Lower lobe of right lung (tissue), 2 donors: Measurements from ENCODE around the gene B3GALT5. TPM values are rescaled to one million over a fixed set of nuclear protein-coding genes. Genes with fewer than 3 reads are reported as not detected.

Experiments used
- ATAC-seq, 2 donors: fragments of 200-7000 bp; cut with Tn5 transposase; one replicate each; pipeline ENCODE4 v1.9.1; 2020 to 2022; ENCODE audit warnings: mild to moderate bottlenecking in 2 of 2, moderate library complexity in 2 of 2
- DNase-seq: peaks from one replicate; pipeline ENCODE4 v3.0.0-alpha.2; 2020
- H3K27ac ChIP-seq: fragments of 200-600 bp; one replicate; pipeline ENCODE4 v1.8.0; 2022
- H3K27me3 ChIP-seq: fragments of 200-600 bp; one replicate; pipeline ENCODE4 v1.8.0; 2022; ENCODE audit warnings: low read depth
- H3K36me3 ChIP-seq: fragments of 200-600 bp; one replicate; pipeline ENCODE4 v1.8.0; 2022; ENCODE audit warnings: mild to moderate bottlenecking
- H3K4me1 ChIP-seq: fragments of 200-600 bp; one replicate; pipeline ENCODE4 v1.8.0; 2022
- H3K4me3 ChIP-seq: fragments of 200-600 bp; one replicate; pipeline ENCODE4 v1.8.0; 2022; ENCODE audit warnings: mild to moderate bottlenecking
- H3K9me3 ChIP-seq: fragments of 200-600 bp; one replicate; pipeline ENCODE4 v1.8.0; 2022
- CTCF ChIP-seq: fragments of 200-600 bp; IDR thresholded peaks from one replicate; pipeline ENCODE4 v1.8.0; 2022; ENCODE audit warnings: antibody characterized with exemption, mild to moderate bottlenecking
- intact Hi-C: fragments of 100-400 bp; cut with DNase I; formaldehyde crosslinking; loops from one replicate; pipeline ENCODE4 v1.11.0; 2022
- total RNA-seq: library from RNA; stranded (reverse); fragmentation: NEBNext Ultra II Directional; extraction: Animal tissue kit (Norgen Biotek cat#: 25700); gene quantifications from one replicate; pipeline ENCODE4 v1.2.1, GENCODE V29; 2021
- donor health status: DM: no; HTN: yes; CAD: no; lungs with severe emphysema.

Gene B3GALT5
- total RNA-seq, 1 donor from 2014 or later: 1.5 TPM

DNA sequence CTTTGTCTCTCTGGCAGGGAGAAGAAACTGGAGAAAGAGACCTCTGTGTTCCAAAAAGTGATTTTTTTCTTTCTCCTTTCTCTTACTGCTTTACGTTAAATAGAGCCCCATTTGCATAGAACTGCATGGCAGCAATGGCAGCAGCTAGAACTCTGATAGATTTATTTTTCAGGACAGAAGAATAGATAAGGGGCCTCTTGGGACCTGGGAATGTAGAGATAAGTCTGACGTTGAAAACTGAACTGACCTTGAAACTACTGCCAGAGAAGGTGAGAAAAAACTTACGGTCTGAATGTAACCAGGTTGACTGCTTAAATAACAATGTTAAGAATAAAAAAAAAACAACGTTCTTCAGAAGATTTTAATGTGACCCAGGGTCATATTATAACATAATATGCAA is 25.4 kb upstream of the B3GALT5 start:
- Histone ChIP-seq H3K27me3 (no peaks in the 10 kb centered on the region), H3K27ac (no peak overlapping the region), H3K36me3 (no peaks in the 10 kb centered on the region), H3K9me3 (no peaks in the 10 kb centered on the region), H3K4me3 (no peak overlapping the region), H3K4me1 (no peaks in the 10 kb centered on the region)
- DNase-seq (no peak), ATAC-seq (no peak)
- no peak for TF ChIP-seq CTCF
- intact Hi-C loops: no loop called here

GRCh38 chr21:39588884-39589283 is 23.9 kb upstream of the B3GALT5 start:
- no peak overlapping the region for H3K27ac ChIP-seq
- intact Hi-C loops: no loop called here
- ATAC-seq (no peak), DNase-seq (no peak)
- H3K27me3 ChIP-seq: no peaks in the 10 kb centered on the region
- H3K9me3 ChIP-seq: no peaks in the 10 kb centered on the region
- H3K36me3 ChIP-seq: no peaks in the 10 kb centered on the region
- no peak for TF ChIP-seq CTCF
- H3K4me1 ChIP-seq: no peaks in the 10 kb centered on the region
- H3K4me3 ChIP-seq: no peak overlapping the region

- TF ChIP-seq CTCF: no peak
- intact Hi-C loops: no loop called here
- no peak for ATAC-seq
Measured at GRCh38 chr21:39593522-39593921, 19.2 kb upstream of the B3GALT5 start.

DNA sequence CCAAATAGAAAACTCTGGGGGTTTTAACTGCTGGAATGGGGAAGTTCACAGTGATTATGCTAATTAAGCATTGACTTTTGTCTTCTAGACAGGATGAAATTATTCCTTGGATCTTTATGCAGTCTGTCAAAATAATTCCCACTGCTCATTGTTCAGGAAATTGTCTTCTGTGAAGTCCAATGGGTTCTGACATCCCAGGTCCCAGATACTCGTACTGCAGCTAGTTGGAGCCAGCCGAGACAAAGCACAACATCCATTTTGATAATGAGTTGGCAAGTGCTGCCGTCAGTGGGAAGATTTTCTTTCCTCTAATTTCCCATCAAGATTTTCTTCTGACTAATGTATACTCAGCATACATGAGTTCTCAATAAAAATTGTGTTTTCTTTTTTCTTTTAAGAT is 17.3 kb upstream of the B3GALT5 start:
- Histone ChIP-seq H3K4me1 (no peaks in the 10 kb centered on the region), H3K4me3 (no peak overlapping the region)

More at GRCh38 chr21:39593522-39593921, 19.2 kb upstream of the B3GALT5 start:
- Histone ChIP-seq H3K36me3 (no peaks in the 10 kb centered on the region), H3K4me1 (no peaks in the 10 kb centered on the region), H3K27ac (no peak overlapping the region), H3K27me3 (no peaks in the 10 kb centered on the region), H3K9me3 (no peaks in the 10 kb centered on the region), H3K4me3 (no peak overlapping the region)
- DNase-seq: no peak

GRCh38 chr21:39597595-39597994 is 15.1 kb upstream of the B3GALT5 start:
- no peak for TF ChIP-seq CTCF
- ATAC-seq (no peak), DNase-seq (no peak)
- no peaks in the 10 kb centered on the region for H3K9me3 ChIP-seq
- no peaks in the 10 kb centered on the region for H3K4me1 ChIP-seq
- no peak overlapping the region for H3K4me3 ChIP-seq
- no peaks in the 10 kb centered on the region for H3K27me3 ChIP-seq
- H3K36me3 ChIP-seq: no peaks in the 10 kb centered on the region
- intact Hi-C loops: no loop called here
- H3K27ac ChIP-seq: no peak overlapping the region

More for the DNA sequence above, 17.3 kb upstream of the B3GALT5 start:
- no peaks in the 10 kb centered on the region for H3K27me3 ChIP-seq
- intact Hi-C loops: no loop called here
- H3K36me3 ChIP-seq: no peaks in the 10 kb centered on the region
- no peak for DNase-seq
- no peak for TF ChIP-seq CTCF
- no peaks in the 10 kb centered on the region for H3K9me3 ChIP-seq
- no peak overlapping the region for H3K27ac ChIP-seq
- ATAC-seq: no peak
